Measurements from ENCODE around the gene HRH3. TPM values are rescaled to one million over a fixed set of nuclear protein-coding genes. Genes with fewer than 3 reads are reported as not detected.
A peak's percentile ranks its signal among the peaks of the same experiment; 100 is the strongest.

The HRH3 gene
- total RNA-seq, 6 donors from 2014 or later: not detected

DNA sequence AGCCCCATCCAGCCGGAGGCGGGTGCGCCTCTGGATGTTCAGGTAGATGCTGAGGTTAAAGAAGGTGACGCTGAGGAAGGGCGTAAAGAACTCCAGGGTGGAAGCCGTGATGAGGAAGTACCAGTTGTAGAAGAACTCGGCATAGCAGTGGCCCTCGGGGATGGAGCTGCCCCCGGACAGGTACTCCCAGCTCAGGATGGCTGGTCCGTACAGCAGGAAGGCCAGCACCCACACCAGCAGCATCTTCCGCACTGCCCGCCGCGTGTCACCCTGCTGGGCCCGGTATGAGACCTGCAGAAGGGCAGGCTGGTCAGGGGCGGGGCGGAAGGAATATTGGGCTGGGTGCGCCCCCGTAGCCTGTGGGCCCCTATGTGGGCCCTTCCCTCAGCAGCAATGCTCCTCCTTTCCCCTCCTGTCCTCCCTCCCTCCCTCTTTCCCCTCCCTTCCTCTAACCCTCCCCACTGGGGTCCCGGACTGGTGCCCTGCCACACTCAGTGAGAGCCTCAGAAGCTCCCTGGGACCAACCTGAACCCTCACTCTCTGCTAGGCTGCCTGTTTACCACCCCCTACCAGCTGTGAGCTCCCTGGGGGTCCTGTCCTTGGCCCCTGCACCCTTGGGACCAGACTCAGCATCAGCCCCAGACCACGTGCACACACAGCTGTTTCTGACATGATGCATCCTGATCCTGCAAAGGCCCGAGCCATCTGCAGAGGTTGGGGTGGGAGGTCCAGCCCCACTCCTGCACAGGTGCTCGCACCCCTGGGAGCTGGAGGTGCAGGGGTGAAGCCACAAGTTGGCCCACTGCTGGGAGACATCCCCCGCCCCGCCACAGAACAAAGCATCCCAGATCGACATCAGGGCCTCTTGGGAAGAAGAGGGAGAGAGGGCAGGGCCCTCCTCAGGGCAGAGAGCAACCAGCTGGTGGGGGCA is 3.2 kb downstream of the HRH3 start:
- Histone ChIP-seq H3K36me3 (no peaks in the 10 kb centered on the region), H3K4me3 (no peak overlapping the region), H3K9me3 (no peaks in the 10 kb centered on the region), H3K4me1 (peaks cover 10 to 22% (median 16%) of the 10 kb centered on the region in 4 donors), H3K27ac (no peak overlapping the region), H3K27me3 (peaks cover 0 to 61% (median 27%) of the 10 kb centered on the region in 4 donors)
- ATAC-seq (ENCODE audit: low FRiP score in 2 of 2) (no peak), DNase-seq (peak in 1 of 2 donors; percentile 56)
- 61 to 66% methylated on average over 23 to 25 of the region's 26 CpGs for WGBS, 2 donors
- TF ChIP-seq EP300 (IDR thresholded peaks at IDR 0.05): no peak
- no peak for TF ChIP-seq POLR2AphosphoS5 (IDR thresholded peaks at IDR 0.05)
- no peak for TF ChIP-seq POLR2A (IDR thresholded peaks at IDR 0.05)
- TF ChIP-seq, protein P1, sequence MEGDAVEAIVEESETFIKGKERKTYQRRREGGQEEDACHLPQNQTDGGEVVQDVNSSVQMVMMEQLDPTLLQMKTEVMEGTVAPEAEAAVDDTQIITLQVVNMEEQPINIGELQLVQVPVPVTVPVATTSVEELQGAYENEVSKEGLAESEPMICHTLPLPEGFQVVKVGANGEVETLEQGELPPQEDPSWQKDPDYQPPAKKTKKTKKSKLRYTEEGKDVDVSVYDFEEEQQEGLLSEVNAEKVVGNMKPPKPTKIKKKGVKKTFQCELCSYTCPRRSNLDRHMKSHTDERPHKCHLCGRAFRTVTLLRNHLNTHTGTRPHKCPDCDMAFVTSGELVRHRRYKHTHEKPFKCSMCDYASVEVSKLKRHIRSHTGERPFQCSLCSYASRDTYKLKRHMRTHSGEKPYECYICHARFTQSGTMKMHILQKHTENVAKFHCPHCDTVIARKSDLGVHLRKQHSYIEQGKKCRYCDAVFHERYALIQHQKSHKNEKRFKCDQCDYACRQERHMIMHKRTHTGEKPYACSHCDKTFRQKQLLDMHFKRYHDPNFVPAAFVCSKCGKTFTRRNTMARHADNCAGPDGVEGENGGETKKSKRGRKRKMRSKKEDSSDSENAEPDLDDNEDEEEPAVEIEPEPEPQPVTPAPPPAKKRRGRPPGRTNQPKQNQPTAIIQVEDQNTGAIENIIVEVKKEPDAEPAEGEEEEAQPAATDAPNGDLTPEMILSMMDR (IDR thresholded peaks at IDR 0.05): no peak

DNA sequence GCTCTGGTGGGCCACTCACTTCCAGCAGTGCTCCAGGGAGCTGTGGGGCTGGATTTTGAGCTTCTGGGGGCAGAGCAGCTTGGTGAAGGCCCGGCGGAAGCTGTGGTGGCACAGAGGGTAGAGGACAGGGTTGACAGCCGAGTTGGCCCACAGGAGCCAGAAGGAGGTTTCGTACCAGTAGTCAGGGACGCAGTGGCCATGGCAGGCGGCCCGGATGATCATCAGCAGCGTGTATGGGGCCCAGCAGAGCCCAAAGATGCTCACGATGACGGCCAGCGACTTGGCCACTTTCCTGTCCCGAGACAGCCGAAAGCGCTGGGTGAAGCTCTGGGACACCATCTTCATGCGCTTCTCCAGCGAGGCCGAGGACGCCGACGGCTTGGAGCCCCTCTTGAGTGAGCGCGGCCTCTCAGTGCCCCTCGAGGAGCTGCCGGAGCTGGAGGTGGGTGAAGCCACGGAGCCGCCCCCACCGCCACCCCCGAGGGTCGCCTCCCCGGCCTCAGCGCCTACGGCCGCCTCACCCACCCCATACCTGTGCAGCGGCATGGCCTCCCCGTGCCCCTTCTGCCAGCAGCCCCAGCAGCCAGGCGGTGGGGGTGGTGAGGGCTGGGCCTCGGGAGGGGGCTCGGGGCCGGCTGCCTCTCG is 4.0 kb downstream of the HRH3 start:
- Histone ChIP-seq H3K4me3 (no peak overlapping the region), H3K9me3 (no peaks in the 10 kb centered on the region), H3K27ac (no peak overlapping the region), H3K36me3 (no peaks in the 10 kb centered on the region), H3K27me3 (peaks cover 0 to 59% (median 24%) of the 10 kb centered on the region in 4 donors), H3K4me1 (peaks cover 10 to 22% (median 16%) of the 10 kb centered on the region in 4 donors)
- DNase-seq (peak in 1 of 2 donors; percentile 68), ATAC-seq (ENCODE audit: low FRiP score in 2 of 2) (no peak)
- 72 to 88% methylated on average over 5 to 37 of the region's 40 CpGs for WGBS, 2 donors
- TF ChIP-seq POLR2AphosphoS5 (IDR thresholded peaks at IDR 0.05) (no peak), POLR2A (IDR thresholded peaks at IDR 0.05) (no peak), EP300 (IDR thresholded peaks at IDR 0.05) (no peak)
- TF ChIP-seq, protein P1 (IDR thresholded peaks at IDR 0.05): no peak

DNA sequence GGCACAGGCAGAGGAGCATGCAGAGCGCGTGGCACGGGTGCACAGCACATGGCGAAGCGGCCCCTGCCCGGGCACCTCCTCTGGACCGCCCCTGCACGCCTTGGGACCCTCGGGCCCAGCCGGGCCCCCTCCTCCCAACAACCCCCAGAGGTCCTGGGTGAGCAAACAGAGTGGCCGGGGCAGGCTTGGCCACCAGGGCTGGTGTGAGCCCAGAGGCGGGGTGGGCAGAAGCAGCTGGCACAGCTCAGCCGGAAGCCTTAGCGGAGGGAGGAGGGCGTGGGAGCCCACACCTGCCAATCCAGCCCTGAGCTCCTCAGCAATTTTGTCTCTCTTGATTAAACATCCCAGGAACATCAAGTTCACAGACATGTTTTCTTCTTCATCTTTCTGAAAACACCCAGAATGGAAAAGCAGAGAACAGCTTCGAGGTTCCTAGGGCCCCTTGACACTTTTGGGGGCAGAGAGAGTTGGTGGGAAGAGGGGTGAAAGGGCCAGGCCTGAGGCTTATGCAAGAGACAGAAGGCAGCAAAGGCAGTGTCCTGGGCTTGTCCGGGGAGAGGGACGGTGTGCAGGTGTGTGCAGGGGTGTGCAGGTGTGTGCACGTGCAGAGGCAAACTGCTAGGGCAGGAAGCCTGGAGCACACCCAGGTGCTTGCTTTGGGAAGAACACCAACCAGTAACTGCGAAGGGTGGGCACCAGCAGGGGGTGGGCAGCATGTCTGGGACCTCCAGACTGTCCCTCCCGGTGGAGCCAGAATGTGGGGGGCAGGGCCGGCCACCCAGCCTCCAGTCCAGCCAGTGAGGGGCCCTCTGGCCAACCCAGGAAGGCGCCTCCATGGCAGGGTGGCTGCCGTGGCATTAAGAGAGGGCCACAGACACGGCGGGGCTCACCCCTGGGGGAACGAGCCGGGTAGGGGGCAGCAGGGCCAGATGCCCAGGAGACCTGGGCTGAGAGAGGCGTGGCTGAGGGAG is 4.8 kb downstream of the HRH3 start:
- 71 to 76% methylated on average over 13 to 28 of the region's 29 CpGs for WGBS, 2 donors
- no peaks in the 10 kb centered on the region for H3K9me3 ChIP-seq
- peaks cover 5 to 15% (median 10%) of the 10 kb centered on the region in 4 donors for H3K4me1 ChIP-seq
- TF ChIP-seq POLR2A (IDR thresholded peaks at IDR 0.05) (no peak), EP300 (IDR thresholded peaks at IDR 0.05) (no peak), POLR2AphosphoS5 (IDR thresholded peaks at IDR 0.05) (no peak)
- TF ChIP-seq, protein P1 (IDR thresholded peaks at IDR 0.05): no peak
- H3K36me3 ChIP-seq: no peaks in the 10 kb centered on the region
- peaks cover 0 to 59% (median 18%) of the 10 kb centered on the region in 4 donors for H3K27me3 ChIP-seq
- DNase-seq (peak in 1 of 2 donors; percentile 75), ATAC-seq (ENCODE audit: low FRiP score in 2 of 2) (peak in 1 of 2 donors; percentile 4)
- no peak overlapping the region for H3K4me3 ChIP-seq
- no peak overlapping the region for H3K27ac ChIP-seq

DNA sequence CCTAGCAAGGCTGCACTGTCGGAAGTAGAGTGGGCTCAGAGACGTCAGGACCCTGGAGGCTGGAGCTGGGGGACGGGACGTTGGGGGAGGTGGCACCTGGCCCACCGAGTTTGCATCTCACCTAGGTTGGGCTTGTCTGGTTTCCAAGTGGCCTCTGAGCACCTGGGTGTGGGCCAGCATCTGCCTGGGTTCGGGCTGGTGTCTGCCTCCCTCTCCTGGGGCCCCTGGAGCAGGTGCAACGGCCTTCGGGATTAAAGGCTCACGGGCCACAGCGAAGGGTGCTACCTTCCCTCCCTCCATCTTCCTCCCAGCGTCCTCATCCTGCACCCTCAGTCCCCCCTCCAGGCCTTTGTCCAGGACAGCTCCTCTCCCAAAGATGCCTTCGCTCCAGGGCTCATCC is 6.0 kb downstream of the HRH3 start:
- Histone ChIP-seq H3K9me3 (no peaks in the 10 kb centered on the region), H3K27ac (no peak overlapping the region), H3K4me3 (no peak overlapping the region), H3K27me3 (peaks cover 0 to 52% (median 15%) of the 10 kb centered on the region in 4 donors), H3K36me3 (no peaks in the 10 kb centered on the region), H3K4me1 (peaks cover 0 to 2% (median 1%) of the 10 kb centered on the region in 4 donors)
- ATAC-seq (ENCODE audit: low FRiP score in 2 of 2) (no peak), DNase-seq (peak in 1 of 2 donors; percentile 49)
- TF ChIP-seq POLR2AphosphoS5 (IDR thresholded peaks at IDR 0.05): no peak
- TF ChIP-seq, protein P1 (IDR thresholded peaks at IDR 0.05): no peak
- no peak for TF ChIP-seq POLR2A (IDR thresholded peaks at IDR 0.05)
- TF ChIP-seq EP300 (IDR thresholded peaks at IDR 0.05): no peak
- 47 to 51% methylated on average over 11 to 12 of the region's 12 CpGs for WGBS, 2 donors
